Left forelimb (tissue), 1 donor: ENCODE results near the gene ABCB9.
A peak's percentile ranks its signal among the peaks of the same experiment; 100 is the strongest.
"Not testable (repeated sequence)": the region's sequence is repeated elsewhere in the genome, so short reads cannot be mapped to it uniquely, and the experiment has no call there.

Experiments
- DNase-seq: peaks from one replicate; pipeline ENCODE4 v3.0.0-alpha.2; 2018; ENCODE audit warnings: low spot score

The ABCB9 gene

GRCh38 chr12:122895320-122895703 is 71.0 kb downstream of the ABCB9 start:
- no peak for DNase-seq

GRCh38 chr12:122894193-122895121 is 71.8 kb downstream of the ABCB9 start:
- DNase-seq: no peak

GRCh38 chr12:122893208-122894153 is 72.8 kb downstream of the ABCB9 start:
- DNase-seq: no peak

DNA sequence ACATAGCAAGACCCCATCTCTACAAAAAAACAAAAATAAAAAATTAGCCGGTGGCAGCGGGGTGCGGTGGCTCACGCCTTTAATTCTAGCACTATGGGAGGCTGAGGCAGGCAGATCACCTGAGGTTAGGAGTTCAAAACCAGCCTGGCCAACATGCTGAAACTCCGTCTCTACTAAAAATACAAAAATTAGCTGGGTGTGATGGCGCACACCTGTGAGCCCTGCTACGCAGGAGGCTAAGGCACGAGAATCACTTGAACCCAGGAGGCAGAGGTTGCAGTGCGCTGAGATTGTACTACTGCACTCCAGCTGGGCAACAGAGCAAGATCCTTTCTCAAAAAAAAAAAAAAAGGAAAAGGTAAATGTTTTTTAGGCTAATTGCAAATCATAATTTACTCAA is 73.5 kb downstream of the ABCB9 start:
- DNase-seq: not testable (repeated sequence)

DNA sequence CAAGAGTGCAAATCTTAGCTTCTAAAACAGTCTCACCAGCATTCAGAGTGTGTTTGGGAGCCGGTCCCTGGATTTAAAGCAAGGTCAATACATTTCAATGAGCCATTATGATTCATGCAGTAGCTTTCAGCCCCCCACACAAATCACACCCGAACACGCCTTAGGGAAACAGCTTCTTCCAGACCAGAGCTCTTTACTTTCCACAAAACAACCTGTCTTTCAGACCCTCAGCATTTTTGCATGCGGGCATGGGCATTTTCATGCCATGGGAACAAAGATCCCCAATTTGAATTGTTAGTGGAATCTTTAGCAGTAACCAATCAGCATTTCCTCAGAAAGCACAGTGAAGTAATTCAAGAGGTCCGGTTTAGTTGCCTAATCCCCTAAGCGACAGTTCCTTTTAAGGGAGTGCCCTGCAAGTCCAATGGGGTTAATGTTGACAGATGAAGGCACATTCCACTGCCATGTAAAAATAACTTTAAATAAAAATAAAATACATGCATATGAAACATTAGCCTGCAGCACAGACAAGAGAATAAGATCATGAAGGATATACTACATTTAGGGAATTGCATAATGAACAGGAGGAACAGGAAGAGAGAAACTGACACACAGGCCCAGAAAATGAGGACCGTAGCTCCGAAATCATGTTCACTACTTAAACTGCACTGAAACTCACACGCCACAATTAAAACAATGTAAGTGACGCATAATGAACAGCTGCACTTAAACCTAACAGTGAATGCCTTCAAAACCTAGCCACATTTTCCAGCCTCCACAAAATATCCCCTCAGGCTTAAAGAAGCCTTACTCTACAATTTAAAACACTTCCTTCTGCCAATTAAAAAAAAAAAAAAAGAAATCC is 74.4 kb downstream of the ABCB9 start:
- no peak for DNase-seq

DNA sequence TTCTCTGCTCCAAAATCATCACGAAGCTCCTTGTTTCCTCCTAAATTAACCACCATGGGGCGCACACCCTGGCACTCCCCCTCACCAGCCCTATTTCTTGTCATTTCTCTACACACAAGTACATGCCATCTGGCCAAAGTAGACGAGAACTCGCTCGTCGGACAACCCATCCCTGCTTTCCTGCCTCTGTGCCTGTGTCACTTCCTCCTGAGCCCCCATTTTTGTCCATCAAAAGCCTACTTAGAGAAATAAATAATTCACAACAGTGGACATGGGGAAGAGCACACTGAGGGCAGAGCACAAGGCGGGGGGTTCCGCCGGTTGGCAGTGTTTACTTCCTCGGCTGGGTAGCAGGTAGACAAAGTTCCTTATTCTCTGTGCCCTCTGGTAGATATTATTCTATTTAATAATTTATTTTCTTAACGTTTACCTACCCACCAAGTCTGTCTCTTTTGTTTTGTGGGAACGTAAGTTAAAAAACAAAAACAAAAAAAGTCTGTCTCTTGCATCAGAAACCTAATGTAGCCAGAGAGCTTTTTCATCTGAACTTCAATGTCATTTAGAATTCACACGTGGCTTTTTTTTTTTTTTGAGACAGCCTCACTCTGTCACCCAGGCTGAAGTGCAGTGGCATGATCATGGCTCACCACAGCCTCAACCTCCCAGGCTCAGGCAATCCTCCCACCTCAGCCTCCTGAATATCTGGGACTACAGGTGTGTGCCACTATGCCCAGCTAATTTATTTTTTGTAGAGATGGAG is 76.3 kb downstream of the ABCB9 start:
- no peak for DNase-seq

DNA sequence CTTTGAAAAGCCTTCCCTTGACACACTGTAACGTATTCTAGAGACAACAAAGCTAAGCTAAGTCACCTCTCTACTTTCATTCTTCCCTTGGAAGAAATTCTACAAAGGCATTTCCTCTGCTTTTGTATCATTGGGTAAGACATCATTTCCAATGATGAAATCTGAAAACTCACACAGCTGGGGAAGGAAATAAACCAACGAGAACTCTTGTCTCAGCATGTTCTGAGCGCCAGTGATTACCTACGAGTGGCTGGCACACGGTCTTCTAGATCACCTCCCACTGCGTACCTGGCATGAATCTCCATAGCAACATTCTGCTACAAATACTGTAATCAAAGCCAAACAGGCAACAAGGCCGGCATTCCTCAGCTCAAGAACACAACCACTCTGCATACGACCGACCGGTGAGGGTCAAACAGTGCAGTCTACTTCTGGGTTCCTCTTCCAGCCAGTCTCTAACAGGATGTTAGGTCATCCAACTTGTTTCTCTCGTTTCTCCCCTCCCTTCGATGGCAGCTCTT is 78.0 kb downstream of the ABCB9 start:
- no peak for DNase-seq

DNA sequence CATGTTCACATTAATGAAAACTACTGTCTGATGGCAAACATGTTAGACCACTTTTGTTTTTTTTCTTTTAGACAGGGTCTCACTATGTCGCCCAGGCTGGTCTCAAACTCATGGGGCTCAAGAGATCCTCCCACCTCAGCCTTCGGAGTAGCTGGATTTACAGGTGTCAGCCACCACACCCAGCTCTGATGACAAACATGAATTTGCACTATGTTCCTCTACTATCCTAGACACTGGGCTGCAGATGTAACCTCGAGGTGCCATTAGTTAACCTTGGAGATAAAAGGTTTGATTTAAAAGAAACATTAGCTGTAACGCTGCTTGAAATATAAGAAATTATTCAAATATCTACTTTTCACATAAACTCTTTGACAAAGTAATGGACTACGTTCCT is 78.4 kb downstream of the ABCB9 start:
- no peak for DNase-seq

GRCh38 chr12:122886851-122887818 is 79.1 kb downstream of the ABCB9 start:
- DNase-seq: no peak

DNA sequence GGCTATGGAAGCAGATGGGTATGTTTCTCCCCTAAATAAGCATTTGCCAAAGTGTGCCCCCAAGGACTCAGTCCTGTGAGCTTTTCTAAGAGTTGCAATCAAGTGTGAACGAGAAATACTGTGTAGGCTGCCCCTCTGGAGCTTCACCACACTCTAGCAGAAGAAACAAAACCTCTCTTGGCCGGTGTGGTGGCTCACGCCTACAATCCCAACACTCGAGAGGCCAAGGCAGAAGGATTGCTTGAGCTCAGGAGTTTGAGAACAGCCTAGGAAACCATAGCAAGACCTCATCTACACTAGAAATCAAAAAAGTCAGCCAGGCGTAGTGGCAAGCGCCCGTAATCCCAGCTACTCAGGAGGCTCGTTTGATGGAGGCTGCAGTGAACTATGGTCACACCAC is 80.1 kb downstream of the ABCB9 start:
- no peak for DNase-seq

DNA sequence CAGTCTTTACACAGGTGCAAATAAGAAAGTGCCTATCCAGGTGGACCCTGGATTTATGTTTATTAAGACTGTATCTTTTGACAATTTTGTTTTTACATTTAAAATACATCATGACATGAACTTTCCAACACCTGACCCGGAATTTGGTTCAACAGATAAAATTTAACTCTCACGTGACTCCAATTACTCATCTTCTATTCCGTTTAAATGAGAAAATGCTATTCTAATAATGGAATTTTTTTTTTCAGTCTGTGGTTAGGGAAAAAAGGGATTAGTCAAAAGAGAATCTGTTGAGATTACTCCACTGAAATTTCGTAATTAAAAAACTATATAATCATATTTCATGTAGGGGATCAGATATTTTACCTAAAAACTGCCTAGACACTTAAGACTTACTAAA is 81.4 kb downstream of the ABCB9 start:
- DNase-seq: no peak

- peak; percentile 8 for DNase-seq
Measured at GRCh38 chr12:122884091-122884826, 82.0 kb downstream of the ABCB9 start.

DNA sequence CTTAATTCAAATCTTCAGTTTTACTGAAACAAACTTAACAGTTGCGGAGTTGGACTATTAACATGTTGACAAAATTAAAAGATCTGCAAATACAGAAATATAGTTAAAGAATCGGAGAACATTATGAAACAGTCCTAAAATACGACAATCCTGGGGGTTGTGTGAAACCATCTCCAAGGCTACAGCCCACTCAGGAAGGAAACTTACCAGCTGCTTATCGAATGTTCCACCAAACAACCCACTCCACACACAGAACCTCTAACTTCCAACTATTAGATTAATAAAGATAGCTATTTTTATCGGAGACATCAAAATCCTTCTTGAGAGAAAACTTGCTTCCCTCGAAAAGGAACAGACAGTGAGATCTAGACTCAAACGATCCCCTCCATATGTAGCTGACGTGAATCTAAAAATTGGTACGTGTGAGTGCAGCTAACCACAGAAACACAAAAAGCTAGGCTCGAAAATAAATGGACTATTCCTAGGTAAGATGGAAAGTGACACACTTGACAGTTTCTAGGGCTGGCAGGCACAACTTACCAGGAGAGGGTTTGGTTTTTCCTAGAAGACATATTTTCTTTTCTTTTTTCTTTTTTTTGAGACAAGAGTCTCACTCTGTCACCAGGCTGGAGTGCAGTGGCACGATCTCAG is 83.2 kb downstream of the ABCB9 start:
- DNase-seq: no peak

DNA sequence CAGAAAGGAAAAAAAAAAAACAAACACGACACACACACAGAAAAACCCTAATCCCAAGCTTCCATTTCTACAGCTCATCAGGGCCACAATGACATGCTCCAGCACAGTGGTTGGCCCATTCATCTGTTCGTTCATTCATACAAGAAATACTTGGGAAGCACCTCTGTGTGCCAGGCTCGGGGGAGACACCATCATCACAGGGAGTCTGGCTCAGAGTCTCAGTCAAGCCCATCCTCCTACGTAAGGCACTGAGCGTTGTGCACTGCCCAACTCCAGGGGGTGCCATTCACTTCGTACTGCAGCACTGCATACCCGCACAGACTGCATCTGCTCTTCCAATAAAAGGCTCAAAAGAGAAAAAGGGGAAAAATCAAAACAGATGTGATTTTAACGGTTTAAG is 85.6 kb downstream of the ABCB9 start:
- DNase-seq: no peak

- no peak for DNase-seq
Measured at GRCh38 chr12:122880155-122880667, 86.1 kb downstream of the ABCB9 start.
